SH-SY5Y (cell line): ENCODE measurements around the gene PTTG1IP.

ENCODE experiments used
- GATA2 ChIP-seq: IDR thresholded peaks from 2 replicates; pipeline ENCODE4 v1.6.1; 2011; ENCODE audit warnings: mild to moderate bottlenecking, low read depth, low read length
- GATA3 ChIP-seq: IDR thresholded peaks from 2 replicates; pipeline ENCODE4 v1.6.1; 2011; ENCODE audit warnings: low read depth, mild to moderate bottlenecking, low read length, moderate library complexity

DNA sequence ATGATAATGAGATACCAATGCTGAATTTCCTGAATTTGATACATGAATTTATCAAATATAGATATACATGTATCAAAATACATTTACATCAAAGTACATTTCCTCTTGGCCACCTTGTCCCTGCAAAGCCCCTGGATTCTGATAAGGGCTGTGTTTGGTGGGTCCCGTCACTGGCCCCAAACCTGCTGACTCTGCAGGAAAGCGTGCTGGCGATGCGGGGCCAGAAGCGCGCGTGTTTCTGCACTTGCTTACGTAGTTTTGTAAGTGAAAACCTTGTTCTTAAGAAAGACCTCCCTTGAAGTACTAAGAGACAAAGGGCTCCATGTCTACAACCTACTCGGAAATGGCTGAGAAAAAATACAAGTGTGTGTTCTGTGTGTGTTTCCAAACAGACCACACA, 36.2 kb upstream of the PTTG1IP start:
- TF ChIP-seq GATA2, result no peak
- no peak for TF ChIP-seq GATA3
